Caco-2 (cell line): ENCODE data around the gene PPP4R3A. TPM values are rescaled to one million over a fixed set of nuclear protein-coding genes. Genes with fewer than 3 reads are reported as not detected.
A peak's percentile ranks its signal among the peaks of the same experiment; 100 is the strongest.

ENCODE experiments used
- BruUV-seq: library from RNA; stranded (reverse); fragments of 400-500 nt; replicated peaks from 2 replicates; lab custom pipeline; 2021; lab: Mats Ljungman, UMichigan
- CTCF ChIA-PET: fragments of 300-600 bp; sonication (Branson Sonifier 250); formaldehyde crosslinking; loops from one replicate; lab custom pipeline; 2022; ENCODE audit warnings: antibody characterized with exemption; lab: Charles Lee
- POLR2A ChIA-PET: fragments of 300-600 bp; sonication (Branson Sonifier 250); formaldehyde crosslinking; loops from one replicate; lab custom pipeline; 2022; ENCODE audit warnings: antibody characterized with exemption; lab: Charles Lee
- DNase-seq, 2 experiments: peaks; one replicate each; pipeline versions ENCODE4 v3.0.0 to v3.0.0-alpha.2; 2020 to 2022
- H3K27me3 ChIP-seq: replicated peaks from 2 replicates; pipeline ENCODE4 v1.6.0; 2011; ENCODE audit warnings: low read length; ENCODE audit not compliant: control insufficient read depth, insufficient read depth
- H3K36me3 ChIP-seq: 2 replicates; pipeline ENCODE4 v1.5.1; 2011; ENCODE audit warnings: low read length; ENCODE audit not compliant: control insufficient read depth, insufficient read depth
- H3K4me1 ChIP-seq: fragments of 250-450 bp; sonication (Bioruptor Pico); 2 replicates; pipeline ENCODE4 v1.5.1; 2020; ENCODE audit warnings: mild to moderate bottlenecking
- H3K4me3 ChIP-seq: 2 replicates; pipeline ENCODE4 v1.5.1; 2011; ENCODE audit warnings: low read depth, mild to moderate bottlenecking, control low read depth, low read length
- H3K9me3 ChIP-seq: fragments of 250-450 bp; sonication (Bioruptor Pico); 2 replicates; pipeline ENCODE4 v1.5.1; 2020; ENCODE audit warnings: mild to moderate bottlenecking, moderate library complexity
- H3K27ac Mint-ChIP-seq: one replicate; pipeline ENCODE4 v1.8.0; 2022; ENCODE audit warnings: mixed read lengths; ENCODE audit not compliant: unreplicated experiment
- H3K27me3 Mint-ChIP-seq: one replicate; pipeline ENCODE4 v1.8.0; 2022; ENCODE audit warnings: mixed read lengths; ENCODE audit not compliant: insufficient read depth, unreplicated experiment
- H3K36me3 Mint-ChIP-seq: one replicate; pipeline ENCODE4 v1.8.0; 2022; ENCODE audit warnings: mild to moderate bottlenecking, mixed read lengths; ENCODE audit not compliant: insufficient read depth, unreplicated experiment
- H3K4me1 Mint-ChIP-seq: one replicate; pipeline ENCODE4 v1.8.0; 2022; ENCODE audit warnings: low read depth, mixed read lengths; ENCODE audit not compliant: unreplicated experiment
- H3K4me3 Mint-ChIP-seq: one replicate; pipeline ENCODE4 v1.8.0; 2022; ENCODE audit warnings: mild to moderate bottlenecking, moderate library complexity, mixed read lengths; ENCODE audit not compliant: unreplicated experiment
- H3K9me3 Mint-ChIP-seq: one replicate; pipeline ENCODE4 v1.8.0; 2022; ENCODE audit warnings: mixed read lengths; ENCODE audit not compliant: unreplicated experiment
- CTCF ChIP-seq, 2 experiments: fragments of 200-600 bp in 1 of 2; IDR thresholded peaks; 1 replicate in 1 of 2; 2 replicates in 1 of 2; pipeline versions ENCODE4 v1.5.1 to v1.8.0; 2011 to 2022; ENCODE audit warnings: antibody characterized with exemption in 1 of 2, control low read depth in 1 of 2, inconsistent platforms in 1 of 2, low read depth in 1 of 2, low read length in 1 of 2, mild to moderate bottlenecking in 1 of 2, moderate library complexity in 1 of 2; ENCODE audit not compliant: insufficient read depth in 1 of 2, severe bottlenecking in 1 of 2, unreplicated experiment in 1 of 2
- intact Hi-C: fragments of 100-400 bp; cut with micrococcal nuclease; formaldehyde crosslinking; loops from one replicate; pipeline ENCODE4 v1.10.0; 2022; ENCODE audit not compliant: unreplicated experiment
- total RNA-seq: library from RNA; stranded (reverse); gene quantifications from 2 replicates; pipeline ENCODE4 v1.2.3, GENCODE V29; 2022

PPP4R3A gene
- total RNA-seq, 1 experiment from 2014 or later = 98.9 TPM

GRCh38 chr14:91470216-91470615, 39.9 kb downstream of the PPP4R3A start:
- TF ChIP-seq CTCF (IDR thresholded peaks at IDR 0.05; ENCODE audit: insufficient read depth in 1 of 2, low read depth in 1 of 2, low read length in 1 of 2, severe bottlenecking in 1 of 2, unreplicated experiment in 1 of 2) = no peak
- Mint-ChIP-seq H3K9me3 (no peaks in the 10 kb centered on the region), H3K4me1 (peaks cover 9% of the 10 kb centered on the region), H3K27me3 (no peaks in the 10 kb centered on the region), H3K36me3 (peaks cover 83% of the 10 kb centered on the region), H3K4me3 (no peak overlapping the region), H3K27ac (no peak overlapping the region)
- POLR2A ChIA-PET = no interaction called here
- no peak overlapping the region for H3K4me3 ChIP-seq
- CTCF ChIA-PET = no interaction called here
- H3K27me3 ChIP-seq = no peaks in the 10 kb centered on the region
- H3K9me3 ChIP-seq = no peaks in the 10 kb centered on the region
- no peak for DNase-seq
- no peaks in the 10 kb centered on the region; the same call in none of the 2 replicates for H3K36me3 ChIP-seq
- no TSS peak for BruUV-seq
- intact Hi-C loops = no loop called here
- H3K4me1 ChIP-seq = peaks cover 4% of the 10 kb centered on the region; the same call in 1 of the 2 replicates

DNA sequence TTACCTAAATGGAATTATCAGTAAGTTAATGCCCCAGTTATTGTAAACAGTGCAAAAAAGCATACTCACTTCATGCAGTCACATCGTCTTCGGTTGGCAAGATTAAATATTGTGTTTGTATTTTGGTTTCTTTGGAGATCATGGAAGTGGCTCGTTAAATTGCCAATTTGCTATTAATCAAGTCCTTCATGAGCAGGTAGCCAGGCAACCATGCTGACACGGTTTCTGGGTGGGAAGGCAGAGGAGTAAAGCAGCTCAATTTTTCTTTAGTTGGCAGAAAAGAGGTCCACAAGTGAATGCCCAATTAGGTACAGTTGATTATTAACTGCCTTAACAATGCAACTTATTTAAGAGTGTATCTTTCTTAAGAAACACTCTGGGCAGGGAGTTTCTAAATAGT, 43.9 kb downstream of the PPP4R3A start:
- CTCF ChIA-PET = no interaction called here
- Histone ChIP-seq H3K27me3 (no peaks in the 10 kb centered on the region), H3K36me3 (no peaks in the 10 kb centered on the region; the same call in none of the 2 replicates), H3K9me3 (no peaks in the 10 kb centered on the region), H3K4me1 (peaks cover 4% of the 10 kb centered on the region; the same call in 1 of the 2 replicates), H3K4me3 (no peak overlapping the region)
- no TSS peak for BruUV-seq
- DNase-seq = no peak
- Mint-ChIP-seq H3K9me3 (no peaks in the 10 kb centered on the region), H3K4me3 (no peak overlapping the region), H3K36me3 (peaks cover 86% of the 10 kb centered on the region), H3K27me3 (no peaks in the 10 kb centered on the region), H3K27ac (no peak overlapping the region), H3K4me1 (peaks cover 9% of the 10 kb centered on the region)
- POLR2A ChIA-PET = no interaction called here
- TF ChIP-seq CTCF (IDR thresholded peaks at IDR 0.05; ENCODE audit: insufficient read depth in 1 of 2, low read depth in 1 of 2, low read length in 1 of 2, severe bottlenecking in 1 of 2, unreplicated experiment in 1 of 2) = no peak
- intact Hi-C loops = no loop called here

DNA sequence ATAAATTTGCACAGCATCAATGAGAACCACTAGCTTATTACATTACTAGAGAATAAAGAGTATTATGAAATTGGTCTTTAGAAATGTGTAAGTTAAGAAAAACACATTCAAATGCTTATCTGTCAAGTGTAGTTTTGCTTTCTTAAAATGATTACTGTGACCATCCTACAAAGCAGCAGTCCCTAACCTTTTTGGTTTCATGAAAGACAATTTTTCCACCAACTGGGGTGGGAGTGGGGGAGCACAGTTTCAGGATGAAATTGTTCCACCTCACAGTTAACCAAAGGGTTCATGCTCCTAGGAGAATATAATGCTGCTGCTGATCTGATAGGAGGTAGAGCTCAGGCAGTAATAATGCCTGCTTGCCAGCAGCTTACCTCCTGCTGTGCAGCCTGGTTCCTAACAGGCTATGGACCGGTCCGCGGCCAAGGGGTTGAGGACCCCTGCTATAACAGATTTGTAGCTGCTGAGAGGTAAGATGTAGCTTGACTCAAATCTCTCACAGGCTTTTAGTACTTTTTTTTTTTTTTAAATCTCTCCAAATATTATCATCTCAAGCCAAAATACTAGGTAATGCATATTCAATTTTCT, 45.4 kb downstream of the PPP4R3A start:
- Mint-ChIP-seq H3K27me3 (no peaks in the 10 kb centered on the region), H3K4me3 (no peak overlapping the region), H3K4me1 (peaks cover 9% of the 10 kb centered on the region), H3K36me3 (peaks cover 88% of the 10 kb centered on the region), H3K27ac (peak overlapping the region; percentile 50), H3K9me3 (no peaks in the 10 kb centered on the region)
- Histone ChIP-seq H3K27me3 (no peaks in the 10 kb centered on the region), H3K36me3 (peaks cover under 1% of the 10 kb centered on the region), H3K4me1 (peaks cover 4% of the 10 kb centered on the region; the same call in 1 of the 2 replicates), H3K4me3 (no peak overlapping the region), H3K9me3 (no peaks in the 10 kb centered on the region)
- intact Hi-C loops = no loop called here
- no peak for TF ChIP-seq CTCF (IDR thresholded peaks at IDR 0.05; ENCODE audit: insufficient read depth in 1 of 2, low read depth in 1 of 2, low read length in 1 of 2, severe bottlenecking in 1 of 2, unreplicated experiment in 1 of 2)
- no TSS peak for BruUV-seq
- ChIA-PET POLR2A (no interaction called here), CTCF (no interaction called here)
- DNase-seq = no peak
